Skin epidermis (tissue), 12 donors: ENCODE data around the gene ICE2.

Experiments
- H3K27ac ChIP-seq, 21 experiments: fragments of 200-600 bp; sonication (generic) in 11 of 21; one replicate each; pipeline ENCODE4 v1.5.0; 2020; ENCODE audit warnings: mild to moderate bottlenecking in 3 of 21, inconsistent platforms in 2 of 21, moderate library complexity in 2 of 21
- H3K4me3 ChIP-seq, 7 experiments: fragments of 200-600 bp; sonication (generic) in 2 of 7; one replicate each; pipeline ENCODE4 v1.5.0; 2020; ENCODE audit warnings: inconsistent platforms in 2 of 7, mild to moderate bottlenecking in 2 of 7, moderate library complexity in 1 of 7

The ICE2 gene

GRCh38 chr15:60457985-60458384 lies 21.0 kb downstream of the ICE2 start:
- H3K27ac ChIP-seq = peak overlapping the region in 1 of 21 experiments; percentile 19
- no peak overlapping the region for H3K4me3 ChIP-seq

GRCh38 chr15:60454824-60455223 lies 24.1 kb downstream of the ICE2 start:
- H3K4me3 ChIP-seq = no peak overlapping the region
- no peak overlapping the region for H3K27ac ChIP-seq

- Histone ChIP-seq H3K27ac (no peak overlapping the region), H3K4me3 (no peak overlapping the region)
Measured at GRCh38 chr15:60448668-60449360, 30.1 kb downstream of the ICE2 start.

- H3K27ac ChIP-seq = no peak overlapping the region
- H3K4me3 ChIP-seq = no peak overlapping the region
Measured at GRCh38 chr15:60444289-60444912, 34.5 kb downstream of the ICE2 start.

- Histone ChIP-seq H3K4me3 (no peak overlapping the region), H3K27ac (no peak overlapping the region)
Measured at GRCh38 chr15:60442763-60443162, 36.2 kb downstream of the ICE2 start.

- Histone ChIP-seq H3K4me3 (no peak overlapping the region), H3K27ac (no peak overlapping the region)
Measured at GRCh38 chr15:60442031-60442650, 36.8 kb downstream of the ICE2 start.

- H3K27ac ChIP-seq = no peak overlapping the region
- no peak overlapping the region for H3K4me3 ChIP-seq
Measured at GRCh38 chr15:60441331-60441730, 37.6 kb downstream of the ICE2 start.

GRCh38 chr15:60438646-60439045 lies 40.3 kb downstream of the ICE2 start:
- Histone ChIP-seq H3K4me3 (no peak overlapping the region), H3K27ac (no peak overlapping the region)

GRCh38 chr15:60428935-60429334 lies 50.0 kb downstream of the ICE2 start:
- H3K4me3 ChIP-seq = no peak overlapping the region
- H3K27ac ChIP-seq = no peak overlapping the region

GRCh38 chr15:60426870-60427508 lies 52.0 kb downstream of the ICE2 start:
- peak overlapping the region in 13 of 21 experiments; percentile 17 to 75 (median 50) for H3K27ac ChIP-seq
- no peak overlapping the region for H3K4me3 ChIP-seq

- no peak overlapping the region for H3K4me3 ChIP-seq
- no peak overlapping the region for H3K27ac ChIP-seq
Measured at GRCh38 chr15:60425461-60425860, 53.5 kb downstream of the ICE2 start.

- Histone ChIP-seq H3K27ac (peak overlapping the region in 5 of 21 experiments; percentile 20 to 55 (median 30)), H3K4me3 (no peak overlapping the region)
Measured at GRCh38 chr15:60424006-60424405, 54.9 kb downstream of the ICE2 start.

GRCh38 chr15:60423537-60423936 lies 55.4 kb downstream of the ICE2 start:
- Histone ChIP-seq H3K4me3 (no peak overlapping the region), H3K27ac (peak overlapping the region in 4 of 21 experiments; percentile 20 to 59 (median 26))

GRCh38 chr15:60421544-60421943 lies 57.4 kb downstream of the ICE2 start:
- H3K27ac ChIP-seq = peak overlapping the region in 4 of 21 experiments; percentile 10 to 40 (median 24)

GRCh38 chr15:60420203-60420716 lies 58.7 kb downstream of the ICE2 start:
- H3K27ac ChIP-seq = no peak overlapping the region
- no peak overlapping the region for H3K4me3 ChIP-seq

More at GRCh38 chr15:60421544-60421943, 57.4 kb downstream of the ICE2 start:
- H3K4me3 ChIP-seq = no peak overlapping the region

- Histone ChIP-seq H3K27ac (no peak overlapping the region), H3K4me3 (no peak overlapping the region)
Measured at GRCh38 chr15:60419753-60420152, 59.2 kb downstream of the ICE2 start.

GRCh38 chr15:60418096-60418495 lies 60.8 kb downstream of the ICE2 start:
- Histone ChIP-seq H3K4me3 (no peak overlapping the region), H3K27ac (no peak overlapping the region)

- Histone ChIP-seq H3K4me3 (no peak overlapping the region), H3K27ac (no peak overlapping the region)
Measured at GRCh38 chr15:60417112-60417511, 61.8 kb downstream of the ICE2 start.

- Histone ChIP-seq H3K27ac (no peak overlapping the region), H3K4me3 (no peak overlapping the region)
Measured at GRCh38 chr15:60416484-60416883, 62.5 kb downstream of the ICE2 start.

- Histone ChIP-seq H3K4me3 (no peak overlapping the region), H3K27ac (peak overlapping the region in 14 of 21 experiments; percentile 9 to 61 (median 46))
Measured at GRCh38 chr15:60414016-60414682, 64.8 kb downstream of the ICE2 start.
